Right kidney (tissue), 1 donor: Measurements from ENCODE around the gene IRF2.

Source experiments
- DNase-seq: peaks from one replicate; pipeline ENCODE4 v3.0.0-alpha.2; 2016

The IRF2 gene

DNA sequence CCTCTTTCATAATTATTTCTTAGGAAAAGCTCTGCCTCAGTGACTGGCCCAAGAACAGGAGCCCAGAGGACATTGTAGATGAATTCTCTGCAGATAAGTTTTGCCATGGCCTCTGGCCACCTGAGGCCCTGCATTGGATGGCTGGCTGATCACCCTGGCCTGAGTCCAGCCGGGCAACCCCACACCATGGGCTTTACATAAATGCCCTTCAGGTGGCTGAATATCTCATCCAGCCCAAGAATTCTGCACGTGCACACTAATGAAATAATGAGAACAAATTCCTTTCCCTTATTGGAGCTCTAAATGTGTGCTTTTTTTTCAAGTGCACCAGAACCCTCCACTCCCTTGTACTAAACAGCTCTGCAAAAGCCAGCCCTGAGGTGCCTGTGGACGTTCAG, 65.7 kb downstream of the IRF2 start:
- no peak for DNase-seq

DNA sequence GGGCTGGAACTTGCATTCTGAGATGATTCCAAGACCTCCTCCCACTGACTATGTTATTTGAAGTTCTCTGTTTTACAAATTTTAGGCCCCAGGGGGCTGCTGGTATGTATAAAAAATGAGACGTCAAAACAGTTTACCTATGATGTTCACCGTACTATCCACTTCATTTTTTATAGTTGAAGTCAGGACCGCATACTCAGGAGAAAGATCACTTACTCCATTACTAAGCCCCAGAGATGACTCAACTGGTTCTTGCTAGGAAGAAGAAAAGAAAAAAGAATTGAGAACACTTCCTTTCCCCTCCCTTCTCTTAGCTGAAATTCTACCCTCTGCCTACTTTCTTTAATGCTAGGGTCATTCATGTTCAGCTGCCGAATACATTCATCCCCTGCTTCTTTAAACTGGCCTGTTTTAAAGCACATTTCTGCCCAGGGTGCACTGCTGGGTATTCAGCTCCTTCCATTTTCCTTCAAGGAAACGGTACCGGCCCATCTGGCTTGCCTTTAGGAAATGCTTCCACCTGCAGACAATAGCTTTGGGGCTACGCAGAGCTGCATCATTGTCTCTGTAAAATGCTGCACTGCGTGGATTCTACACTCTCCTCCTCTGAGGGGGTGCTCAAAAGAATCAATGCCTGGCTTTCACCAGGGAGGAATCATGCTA, 66.2 kb downstream of the IRF2 start:
- DNase-seq: no peak

DNA sequence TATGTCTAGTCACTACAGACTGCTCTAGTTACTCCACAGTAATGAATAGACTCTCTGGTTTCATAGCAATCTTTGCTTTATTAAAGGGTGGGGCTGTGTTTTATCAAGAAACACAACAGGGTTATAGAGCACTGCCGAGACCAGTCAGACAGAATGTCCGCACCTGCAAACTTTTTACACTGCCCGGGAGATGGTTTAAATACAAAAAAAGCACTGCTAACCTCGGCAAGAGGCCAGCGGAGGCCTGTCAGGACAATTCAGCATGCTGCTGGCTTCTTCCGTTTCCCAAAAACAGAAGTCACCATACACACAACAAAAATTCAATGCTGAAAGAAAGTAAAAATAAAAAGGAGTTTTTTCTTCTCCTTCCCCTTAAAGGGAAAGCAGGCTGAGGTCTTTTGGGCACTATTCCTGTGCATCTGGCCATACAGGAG, 67.4 kb downstream of the IRF2 start:
- no peak for DNase-seq

DNA sequence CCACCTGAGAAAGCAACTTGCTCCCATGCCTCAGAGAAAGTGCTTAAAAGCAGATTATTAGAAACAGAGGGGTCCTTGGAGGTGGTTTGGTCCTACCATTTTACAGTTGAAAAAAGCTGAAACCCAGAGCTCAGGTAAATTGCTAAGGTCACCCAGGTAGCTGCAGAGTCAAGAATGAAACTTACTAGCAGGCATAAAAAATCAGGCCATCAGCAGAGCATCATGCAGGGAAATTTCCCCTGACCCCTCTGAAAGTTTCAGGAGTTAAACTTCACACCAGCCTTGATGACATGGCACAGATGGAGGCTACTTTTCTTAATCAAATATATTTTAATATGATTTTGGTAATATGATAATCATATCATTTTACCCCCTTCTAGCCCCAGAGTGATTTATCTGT, 70.3 kb downstream of the IRF2 start:
- DNase-seq: no peak

DNA sequence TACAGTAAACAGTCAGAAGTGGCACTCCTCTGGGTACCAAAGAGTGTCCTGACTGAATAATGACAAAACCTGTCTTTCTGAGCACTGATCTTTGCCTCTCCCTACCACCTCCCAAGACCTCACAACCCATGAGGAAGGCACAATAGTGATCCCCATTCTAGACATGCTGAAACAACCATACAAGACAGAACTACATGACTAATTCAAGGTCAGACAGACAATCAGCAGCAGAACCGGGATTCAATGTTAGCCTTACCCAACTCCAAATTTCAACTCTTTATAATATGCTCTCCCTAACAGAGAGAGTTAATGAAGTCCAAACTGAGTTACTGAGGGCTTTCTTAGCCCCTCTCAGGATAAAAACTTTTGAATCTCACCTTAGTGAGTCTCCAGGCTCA, 71.0 kb downstream of the IRF2 start:
- no peak for DNase-seq

DNA sequence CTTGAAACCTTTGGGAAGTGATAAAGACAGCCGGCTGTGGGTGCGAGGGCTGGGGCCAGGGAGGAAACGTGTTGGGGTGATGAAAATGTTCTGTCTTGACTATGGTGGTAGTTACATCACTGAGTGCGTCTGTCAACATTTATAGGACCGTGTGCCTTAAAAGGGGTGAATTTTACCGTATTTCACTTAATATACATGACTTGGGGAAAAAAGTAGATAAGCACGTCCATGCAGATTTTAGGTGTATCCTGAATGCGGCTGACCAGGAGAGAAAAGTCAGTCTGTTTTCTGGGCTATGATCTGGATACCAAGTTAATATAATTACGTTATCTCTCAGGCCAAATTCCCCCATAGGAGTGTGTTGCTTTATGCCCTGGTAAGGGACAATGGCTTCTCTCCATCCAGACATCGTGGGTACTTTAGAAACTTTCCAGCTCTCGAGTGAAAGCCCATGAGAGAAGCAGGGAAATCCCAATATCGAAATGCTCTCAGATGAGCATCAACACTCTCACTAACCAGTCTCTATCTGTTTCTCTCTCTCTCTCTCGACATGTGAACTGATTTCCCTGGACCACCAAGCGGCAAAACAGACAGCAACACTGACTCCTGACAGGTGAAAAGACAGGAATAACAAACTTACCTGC, 71.5 kb downstream of the IRF2 start:
- no peak for DNase-seq

DNA sequence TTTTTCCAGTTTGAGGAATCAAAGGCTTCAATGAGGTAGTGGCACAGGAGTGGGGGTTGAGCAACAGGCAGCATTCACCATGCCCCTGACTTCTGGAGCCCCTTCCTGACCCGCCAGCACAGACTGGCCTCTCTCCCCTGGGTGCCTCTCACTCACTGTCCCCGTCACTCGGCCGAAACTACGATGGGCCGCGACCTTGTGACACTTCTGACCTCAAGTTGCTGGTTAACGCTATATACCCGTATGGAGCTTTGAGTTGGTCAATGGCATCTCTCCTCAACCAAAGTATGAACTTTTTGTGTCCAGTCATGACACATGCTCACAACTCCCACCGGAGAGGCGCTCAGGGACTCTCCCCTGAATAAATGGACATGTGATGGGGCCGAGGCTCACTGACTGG, 72.1 kb downstream of the IRF2 start:
- DNase-seq: no peak

DNA sequence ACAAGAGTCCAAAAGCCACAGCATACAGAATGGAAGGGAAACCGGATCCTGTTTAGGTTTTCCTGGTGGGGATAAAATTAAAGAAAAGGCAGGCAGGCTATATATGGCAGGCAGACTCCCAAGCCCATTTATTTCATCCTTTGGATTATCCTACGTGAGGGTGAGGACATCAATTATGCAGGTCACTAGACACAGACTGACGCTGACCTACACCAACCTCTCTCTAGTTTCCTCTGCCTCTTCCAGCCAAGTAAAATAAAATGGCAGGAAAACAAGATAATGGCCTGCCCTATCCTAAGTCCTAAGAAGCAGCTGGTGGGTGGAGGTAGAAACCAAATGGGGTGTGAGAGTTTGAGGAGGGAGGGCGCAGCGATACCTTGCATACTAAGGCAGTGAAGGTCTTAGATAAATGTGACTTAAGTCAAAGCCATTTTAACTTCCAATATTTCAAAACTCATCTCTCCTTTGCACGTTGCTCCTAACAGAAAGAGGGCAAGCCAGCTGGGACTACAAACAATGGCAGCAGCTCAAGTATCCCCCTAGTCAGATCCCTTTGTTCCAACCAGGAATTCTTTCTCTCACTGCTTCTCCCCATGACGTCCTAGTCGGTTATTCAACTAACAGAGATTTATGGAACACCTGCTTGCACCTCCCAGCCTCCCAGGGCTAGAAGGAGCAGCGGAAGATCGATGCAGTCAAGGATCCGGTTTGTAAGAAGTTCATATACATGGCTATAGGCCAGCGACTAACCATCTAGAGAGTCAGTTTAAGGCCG, 72.8 kb downstream of the IRF2 start:
- no peak for DNase-seq

DNA sequence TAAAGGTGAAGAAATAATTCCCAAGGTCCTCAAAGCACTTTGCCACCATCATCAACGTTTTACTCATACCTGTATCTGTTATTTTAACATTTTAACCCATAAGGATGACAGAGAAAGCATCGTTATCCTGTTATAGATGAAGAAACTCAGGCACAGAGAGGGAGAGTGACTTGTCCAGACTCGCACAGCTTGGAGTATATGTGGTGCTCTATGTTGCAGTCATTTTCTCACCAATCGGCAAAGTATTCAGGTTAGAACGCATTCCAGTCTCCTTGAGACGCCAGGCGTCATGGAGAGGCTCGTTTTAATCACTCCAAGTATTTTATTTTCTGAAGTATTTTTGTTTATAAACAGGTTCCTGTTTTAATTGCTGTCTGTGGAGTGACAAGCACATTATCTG, 73.5 kb downstream of the IRF2 start:
- no peak for DNase-seq

DNA sequence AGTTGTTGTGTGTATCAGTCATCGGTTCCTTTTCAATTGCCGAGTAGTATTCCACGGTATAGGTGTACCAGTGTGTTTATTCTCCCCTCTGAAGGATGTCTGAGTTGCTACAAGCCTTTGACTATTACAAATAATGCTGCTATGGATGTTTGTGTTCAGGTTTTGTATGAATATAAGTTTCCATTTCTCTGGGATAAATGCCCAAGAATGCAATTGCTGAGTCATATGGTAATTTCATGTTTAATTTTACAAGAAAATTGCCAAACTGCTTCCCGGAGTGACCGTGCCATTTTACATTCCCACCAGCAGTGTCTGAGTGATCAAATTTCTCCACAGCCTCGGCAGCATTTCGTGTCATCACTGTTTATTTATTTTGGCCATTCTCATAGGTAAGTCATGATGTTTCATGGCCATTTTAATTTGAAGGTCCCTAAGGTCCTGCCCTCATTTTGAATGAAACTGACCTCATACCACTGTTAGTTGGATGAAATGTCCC, 73.9 kb downstream of the IRF2 start:
- no peak for DNase-seq

DNA sequence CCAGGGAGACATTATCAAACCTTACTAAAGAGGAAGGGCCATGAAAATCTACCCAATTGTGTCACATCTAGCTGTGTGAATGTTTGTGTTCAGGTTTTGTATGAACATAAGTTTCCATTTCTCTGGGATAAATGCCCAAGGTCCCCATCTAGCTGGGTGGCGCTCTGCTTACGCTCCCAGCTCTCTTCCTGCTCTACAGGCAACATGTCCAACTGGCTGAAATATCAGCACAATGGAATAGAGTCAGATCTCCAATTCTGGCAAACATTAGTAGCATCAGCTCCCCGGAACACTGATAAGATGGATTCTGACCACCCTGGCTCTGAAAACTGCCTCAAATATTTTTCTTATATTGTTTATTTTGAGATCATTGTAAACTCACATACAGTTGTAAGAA, 74.8 kb downstream of the IRF2 start:
- no peak for DNase-seq

DNA sequence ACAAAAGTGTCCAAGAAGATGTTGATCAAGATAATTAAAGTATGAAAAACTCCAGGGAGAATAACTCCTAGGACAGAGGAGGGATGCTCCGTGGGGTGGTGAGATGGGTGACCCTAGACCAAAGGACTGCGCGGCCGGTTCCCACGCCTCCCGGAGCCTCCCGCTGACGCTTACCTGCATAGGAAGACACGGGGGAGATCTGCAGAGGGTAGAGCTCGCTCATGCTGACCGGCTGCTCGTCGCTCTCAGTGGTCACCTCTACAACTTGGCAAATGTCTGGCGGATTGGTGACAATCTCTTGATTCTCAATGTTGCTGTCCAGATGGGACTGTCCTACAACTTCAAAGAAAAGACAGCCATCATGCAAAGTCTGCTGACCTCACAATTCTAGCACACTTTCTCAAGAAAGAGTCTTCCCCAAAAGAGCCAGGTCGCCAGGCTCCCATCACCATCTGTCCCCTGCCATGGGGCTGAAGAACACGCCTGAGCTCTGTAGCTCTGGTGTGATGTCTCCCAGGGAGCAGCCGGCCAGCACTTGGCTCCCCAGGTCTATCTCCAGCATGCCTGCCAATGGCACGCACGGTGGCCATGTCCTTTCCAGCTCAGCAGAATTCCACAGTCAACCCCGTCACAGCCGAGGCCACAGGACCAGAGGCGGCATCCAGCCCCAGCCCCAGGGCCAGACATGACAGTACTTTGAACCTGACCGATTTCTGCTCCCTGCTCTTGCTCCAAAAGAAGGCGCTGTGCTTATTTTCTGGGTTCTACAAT, 75.4 kb downstream of the IRF2 start:
- DNase-seq: no peak

DNA sequence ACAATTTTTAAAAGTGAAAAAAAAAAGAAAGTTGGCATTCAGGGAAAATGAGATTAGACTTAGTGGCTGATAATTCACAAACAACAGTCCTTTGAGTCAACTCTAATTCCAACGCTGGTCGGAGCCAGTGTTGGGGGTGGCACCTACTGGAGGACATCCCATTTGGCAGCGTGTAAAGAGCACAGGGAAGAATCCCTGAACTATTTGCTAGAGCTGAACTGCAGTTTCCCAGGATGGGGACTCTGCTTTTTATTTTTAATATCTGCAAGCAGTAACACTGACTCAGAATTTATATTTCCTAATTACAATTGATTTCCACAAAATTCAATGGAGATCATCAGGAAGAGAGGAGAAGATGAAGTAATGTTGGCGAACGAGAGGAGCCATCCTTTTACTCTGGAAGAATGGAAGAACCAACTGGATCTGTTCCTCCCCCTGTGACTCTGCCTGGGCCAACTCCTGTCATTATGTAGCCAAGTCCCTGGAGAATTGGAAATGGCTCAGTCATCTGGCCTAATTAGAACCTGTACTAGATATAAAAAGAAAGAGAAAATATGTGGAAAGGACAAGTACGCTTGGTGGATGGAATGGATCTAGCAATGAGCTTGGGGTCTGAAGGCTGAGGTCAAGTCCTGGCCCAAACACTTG, 76.7 kb downstream of the IRF2 start:
- DNase-seq: no peak

DNA sequence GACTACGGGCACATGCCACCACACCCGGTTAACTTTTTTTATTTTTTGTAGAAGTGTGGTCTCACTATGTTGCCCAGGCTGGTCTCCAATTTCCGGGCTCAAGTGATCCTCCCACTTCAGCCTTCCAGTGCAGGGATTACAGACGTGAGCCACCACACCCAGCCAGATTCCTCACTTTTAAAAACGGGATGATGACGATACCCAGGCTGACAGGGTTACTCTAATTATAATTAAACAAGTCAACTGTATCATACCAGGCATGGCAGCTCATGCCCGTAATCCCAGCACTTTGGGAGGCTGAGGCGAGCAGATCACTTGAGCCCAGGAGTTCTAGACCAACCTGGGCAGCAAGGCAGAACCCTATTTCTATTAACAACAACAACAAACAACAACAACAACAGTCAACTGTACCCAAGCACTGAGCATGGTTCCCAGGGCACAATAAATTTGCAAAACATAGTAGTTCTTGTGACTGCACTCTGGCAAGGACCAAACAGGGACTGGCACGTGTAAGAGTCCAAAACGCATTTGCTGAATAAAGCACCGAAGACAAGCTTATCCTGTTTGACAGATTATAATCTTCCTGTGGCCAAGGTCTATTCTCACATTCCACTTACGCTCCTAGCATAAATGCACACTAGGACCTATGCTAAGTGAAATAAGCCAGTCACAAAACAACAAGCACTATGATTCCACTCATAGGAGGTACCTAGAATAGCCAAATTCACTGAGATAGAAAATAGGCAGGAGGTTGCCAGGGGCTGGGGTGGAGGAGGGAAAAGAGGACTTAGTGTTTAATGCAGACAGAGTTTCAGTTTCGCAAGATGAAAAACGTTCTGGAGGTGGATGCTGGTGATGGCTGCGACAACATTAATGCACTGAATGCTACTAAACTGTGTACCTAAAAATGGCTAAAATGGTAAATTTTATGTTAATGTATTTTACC, 77.5 kb downstream of the IRF2 start:
- no peak for DNase-seq

DNA sequence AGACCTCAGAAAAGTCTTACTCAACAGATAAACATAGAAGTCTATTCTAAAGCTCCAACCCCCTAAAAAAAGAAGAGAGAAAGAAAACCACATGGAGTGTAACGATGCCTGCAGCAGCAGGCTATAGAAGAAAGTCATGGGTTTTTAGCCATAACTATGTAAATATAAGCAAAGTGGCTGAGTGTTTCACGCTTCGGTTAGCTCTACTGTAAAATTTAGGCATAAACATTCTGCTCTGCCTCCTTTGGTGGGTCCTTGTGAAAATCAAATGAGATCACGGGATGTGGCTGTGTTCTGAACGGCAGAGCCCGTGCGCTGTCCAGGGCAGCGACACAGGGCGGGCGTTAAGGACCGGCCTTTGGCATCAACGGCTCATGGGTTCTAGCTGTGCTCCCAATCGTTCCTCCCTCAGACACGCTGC, 78.4 kb downstream of the IRF2 start:
- DNase-seq: no peak

DNA sequence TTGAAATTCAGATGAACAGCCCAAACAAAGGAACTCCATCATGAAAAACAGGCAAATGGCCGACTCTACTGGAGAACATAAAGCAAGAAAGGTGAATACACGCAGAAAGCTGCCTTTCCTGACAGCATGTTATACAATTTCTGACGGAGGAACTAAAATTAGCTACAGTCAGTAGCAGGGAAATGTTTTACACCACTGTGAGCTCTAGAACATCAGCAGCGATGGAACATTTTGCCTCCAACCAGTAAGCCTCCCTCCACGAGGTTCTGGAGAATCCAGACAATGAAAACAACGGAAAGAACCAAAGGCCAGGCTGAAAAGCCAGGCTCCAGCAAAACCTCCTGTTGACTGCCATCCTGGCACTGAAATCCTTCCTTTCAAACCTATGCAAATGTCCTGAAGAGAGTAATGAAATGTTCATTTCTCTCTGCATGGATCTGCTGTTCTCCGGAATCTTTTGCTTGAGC, 78.9 kb downstream of the IRF2 start:
- DNase-seq: no peak

DNA sequence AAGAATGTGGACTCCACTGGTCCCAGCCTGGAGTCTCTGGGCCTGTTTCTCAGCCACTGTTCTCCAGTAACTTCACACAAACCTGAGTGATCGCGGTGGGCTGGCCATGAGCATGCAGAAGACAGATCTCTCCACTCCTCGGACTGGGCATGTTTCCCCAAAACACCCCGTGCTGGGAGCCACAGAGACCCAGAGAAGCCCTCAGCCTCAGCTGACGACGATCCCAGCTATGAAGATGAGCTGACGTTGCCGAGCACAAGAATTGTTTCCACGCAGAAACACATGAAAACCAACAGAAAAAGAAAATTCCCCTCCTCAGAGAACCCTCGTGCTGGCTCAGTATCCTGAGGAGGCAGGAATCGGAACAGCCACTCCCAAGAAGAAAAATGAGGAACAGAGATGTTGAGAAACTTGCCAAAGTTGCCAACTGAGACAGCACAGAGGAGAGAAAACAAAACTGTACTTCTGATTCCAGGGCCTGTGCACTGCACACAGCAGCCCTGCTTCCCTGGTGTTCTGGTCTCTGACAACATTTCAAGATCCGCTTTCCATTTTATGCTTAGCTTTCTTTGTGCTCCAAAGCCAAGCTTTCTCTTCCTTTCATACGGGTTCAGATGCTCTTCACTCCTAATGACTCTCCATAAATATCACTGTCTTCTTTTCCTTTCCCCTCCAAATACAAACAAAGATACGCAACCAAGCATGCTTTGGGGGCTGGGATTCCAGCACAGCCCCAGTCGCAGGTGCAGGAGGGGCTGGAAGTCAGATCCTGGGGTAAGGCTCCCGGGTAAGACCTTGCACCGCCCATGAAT, 81.4 kb downstream of the IRF2 start:
- no peak for DNase-seq

DNA sequence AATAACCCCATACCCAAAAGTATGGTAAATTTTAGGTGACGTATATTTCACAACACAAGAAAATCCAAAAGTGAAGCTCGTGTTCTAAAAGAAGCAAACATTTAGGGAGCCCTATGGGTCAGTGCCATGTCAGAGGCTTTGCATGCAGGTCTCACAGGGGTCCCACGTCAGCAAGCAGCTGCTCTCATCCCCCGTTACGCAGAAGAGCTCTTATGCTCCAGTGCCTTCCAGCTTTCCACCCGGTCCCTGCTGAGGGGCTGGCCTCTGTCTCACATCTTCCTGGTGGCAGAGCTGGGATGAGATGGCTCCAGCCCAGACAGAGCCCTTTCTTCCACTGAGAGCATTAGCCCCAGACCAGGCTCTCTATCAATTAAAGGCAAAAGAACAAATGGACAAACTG, 82.0 kb downstream of the IRF2 start:
- no peak for DNase-seq

DNA sequence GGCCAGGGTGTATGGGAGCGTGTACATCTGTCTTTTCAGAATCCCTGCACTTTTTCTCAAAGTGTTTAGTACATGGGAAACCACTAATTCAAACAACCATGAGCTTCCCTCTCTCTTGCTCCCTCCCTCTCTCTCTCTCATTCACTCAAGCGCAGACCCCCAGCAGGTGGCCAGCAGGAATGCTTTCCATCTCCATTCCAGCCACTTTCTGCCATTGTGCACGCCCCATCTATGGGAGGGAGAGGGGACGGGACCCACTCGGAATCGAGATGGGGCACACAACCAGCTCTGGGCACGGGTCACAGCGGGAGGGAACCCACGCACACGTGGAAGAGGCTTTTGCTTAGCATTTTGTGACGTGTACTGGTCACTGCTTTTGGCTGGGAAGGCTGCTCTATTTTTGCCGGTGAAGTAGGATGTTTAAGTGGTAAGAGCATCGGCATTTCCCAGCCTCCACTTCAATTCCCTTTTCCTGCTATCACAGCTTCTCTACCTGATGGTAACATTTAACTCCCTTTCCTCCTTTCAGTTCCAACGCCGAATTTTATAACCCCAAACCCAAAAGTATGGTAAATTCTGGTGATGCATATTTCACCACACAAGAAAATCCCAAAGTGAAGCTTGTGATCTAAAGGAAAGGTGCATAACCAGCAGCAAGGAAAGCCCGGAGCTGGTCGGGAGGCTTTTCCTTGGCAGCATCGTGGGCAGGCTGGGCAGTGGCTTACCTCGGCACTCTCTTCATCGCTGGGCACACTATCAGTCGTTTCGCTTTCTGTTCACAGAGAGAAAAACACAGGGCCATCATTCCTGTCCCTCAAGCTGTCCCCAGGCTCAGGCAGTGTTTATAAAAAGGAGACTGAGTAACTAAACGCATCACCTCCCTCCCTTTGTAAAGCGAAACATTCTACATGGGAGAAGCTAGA, 84.1 kb downstream of the IRF2 start:
- DNase-seq: no peak
